Upper lobe of left lung (tissue), 6 donors: Measurements from ENCODE around the gene BRCA2. TPM values are rescaled to one million over a fixed set of nuclear protein-coding genes. Genes with fewer than 3 reads are reported as not detected.
A peak's percentile ranks its signal among the peaks of the same experiment; 100 is the strongest.

Experiments used
- ATAC-seq, 2 donors: fragments of 200-7000 bp; cut with Tn5 transposase; one replicate each; pipeline ENCODE4 v1.9.1; 2022; ENCODE audit warnings: mild to moderate bottlenecking in 2 of 2, moderate library complexity in 2 of 2; ENCODE audit not compliant: low FRiP score in 2 of 2
- DNase-seq, 2 donors: peaks; one replicate each; pipeline ENCODE4 v3.0.0-alpha.2; 2019 to 2020
- H3K27ac ChIP-seq, 4 donors: fragments of 200-600 bp; sonication (generic); one replicate each; pipeline ENCODE4 v1.5.1; 2016 to 2019
- H3K27me3 ChIP-seq, 4 donors: fragments of 200-600 bp; sonication (generic); one replicate each; pipeline ENCODE4 v1.5.1; 2017 to 2019
- H3K36me3 ChIP-seq, 4 donors: fragments of 200-600 bp; sonication (generic); one replicate each; pipeline ENCODE4 v1.5.1; 2016 to 2019
- H3K4me1 ChIP-seq, 4 donors: fragments of 200-600 bp; sonication (generic); one replicate each; pipeline ENCODE4 v1.5.1; 2018 to 2019
- H3K4me3 ChIP-seq, 4 donors: fragments of 200-600 bp; sonication (generic); one replicate each; pipeline ENCODE4 v1.5.1; 2017 to 2019; ENCODE audit warnings: mild to moderate bottlenecking in 2 of 4, moderate library complexity in 1 of 4
- H3K9me3 ChIP-seq, 4 donors: fragments of 200-600 bp; sonication (generic); one replicate each; pipeline ENCODE4 v1.5.1; 2018 to 2019
- CTCF ChIP-seq, 6 experiments: fragments of 450-650 bp in 4 of 6; fragments of 200-600 bp in 2 of 6; sonication (generic) in 2 of 6; IDR thresholded peaks; one replicate each; pipeline ENCODE4 v1.5.1; 2016 to 2019; ENCODE audit warnings: antibody characterized with exemption in 6 of 6
- EP300 ChIP-seq, 4 donors: sonication (generic); formaldehyde crosslinking; IDR thresholded peaks; one replicate each; pipeline ENCODE4 v1.5.1; 2017; ENCODE audit warnings: antibody characterized with exemption in 4 of 4, control low read depth in 2 of 4
- POLR2A ChIP-seq, 4 donors: fragments of 450-650 bp; IDR thresholded peaks; one replicate each; pipeline ENCODE4 v1.5.1; 2016 to 2017; ENCODE audit warnings: antibody characterized with exemption in 4 of 4, mild to moderate bottlenecking in 2 of 4
- POLR2AphosphoS5 ChIP-seq, 2 donors: sonication (generic); formaldehyde crosslinking; IDR thresholded peaks; one replicate each; pipeline ENCODE4 v1.5.1; 2017; ENCODE audit warnings: antibody characterized with exemption in 2 of 2
- WGBS, 2 donors: methylation state at CpG; one replicate each; pipeline ENCODE4 v1.1.5; 2017 to 2018; 5-methylcytosine and 5-hydroxymethylcytosine counted together
- total RNA-seq, 6 donors: library from RNA; depleted of rRNA in 4 of 6; stranded (reverse); fragments of >200 nt in 4 of 6; gene quantifications; one replicate each; pipeline versions ENCODE4 v1.1.0 to v1.2.1, GENCODE V29; 2016 to 2021
- donor health status: DM: no; HTN: no; CAD: no; lungs with moderate emphysema.
- donor health status: DM: no; HTN: yes; CAD: no; lungs with severe emphysema.

Gene BRCA2
- total RNA-seq, 6 donors from 2014 or later = 2.6 to 9.4 (median 3.8) TPM

DNA sequence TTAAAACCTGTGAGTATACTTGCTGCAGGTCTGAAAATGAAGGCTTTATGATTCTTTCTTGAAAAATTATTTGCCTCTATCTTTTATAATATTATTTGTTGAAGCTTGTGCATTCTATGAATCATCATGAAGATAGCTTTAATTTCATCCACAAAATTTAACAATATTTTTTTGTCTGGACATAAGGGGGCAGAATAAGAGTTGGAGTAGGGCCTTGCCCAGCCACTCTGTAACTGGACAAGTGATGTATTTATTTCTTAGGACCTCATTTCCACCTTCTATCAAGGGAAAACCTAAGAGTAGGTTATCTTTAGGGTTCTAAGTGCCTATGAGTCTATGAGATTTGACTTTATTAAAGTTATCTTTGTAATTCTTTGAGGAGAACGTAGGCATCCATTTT is 62.7 kb downstream of the BRCA2 start:
- WGBS, 2 donors = 92 to 95% methylated on average over 1 of the region's 1 CpG
- Histone ChIP-seq H3K27ac (no peak overlapping the region), H3K4me3 (no peak overlapping the region), H3K36me3 (no peaks in the 10 kb centered on the region), H3K4me1 (no peaks in the 10 kb centered on the region), H3K27me3 (no peaks in the 10 kb centered on the region), H3K9me3 (no peaks in the 10 kb centered on the region)
- TF ChIP-seq CTCF (IDR thresholded peaks at IDR 0.05) (no peak), POLR2AphosphoS5 (IDR thresholded peaks at IDR 0.05) (no peak), EP300 (IDR thresholded peaks at IDR 0.05) (no peak), POLR2A (IDR thresholded peaks at IDR 0.05) (no peak)
- no peak for DNase-seq
- no peak for ATAC-seq

DNA sequence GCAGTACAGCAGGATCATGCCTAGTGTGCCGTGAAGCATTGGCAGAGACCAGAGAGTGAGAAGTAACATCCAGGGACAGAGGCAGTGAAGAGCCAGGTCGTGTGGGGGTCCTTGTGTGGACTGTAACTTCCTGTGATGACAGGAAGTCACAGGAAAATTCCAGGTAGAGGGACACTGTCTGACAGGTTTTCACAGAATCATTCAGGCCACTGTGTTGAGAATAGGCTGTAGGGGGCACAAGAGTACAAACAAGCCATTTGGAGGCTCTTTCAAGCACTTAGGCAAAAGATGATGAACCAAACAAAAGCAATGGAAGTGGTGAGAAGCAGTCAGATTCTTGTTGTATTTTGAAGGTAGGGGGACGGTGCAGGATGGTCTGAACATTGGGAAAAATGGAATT is 66.2 kb downstream of the BRCA2 start:
- H3K27me3 ChIP-seq = no peaks in the 10 kb centered on the region
- H3K4me1 ChIP-seq = no peaks in the 10 kb centered on the region
- no peak overlapping the region for H3K27ac ChIP-seq
- peak in 1 of 6 experiments; percentile 26 for TF ChIP-seq CTCF (IDR thresholded peaks at IDR 0.05)
- no peak for TF ChIP-seq POLR2AphosphoS5 (IDR thresholded peaks at IDR 0.05)
- no peak for TF ChIP-seq EP300 (IDR thresholded peaks at IDR 0.05)
- no peak for TF ChIP-seq POLR2A (IDR thresholded peaks at IDR 0.05)
- H3K36me3 ChIP-seq = no peaks in the 10 kb centered on the region
- DNase-seq (no peak), ATAC-seq (peak in 1 of 2 donors; percentile 68)
- no peak overlapping the region for H3K4me3 ChIP-seq
- WGBS, 2 donors = 73 to 75% methylated on average over 3 of the region's 3 CpGs
- no peaks in the 10 kb centered on the region for H3K9me3 ChIP-seq

DNA sequence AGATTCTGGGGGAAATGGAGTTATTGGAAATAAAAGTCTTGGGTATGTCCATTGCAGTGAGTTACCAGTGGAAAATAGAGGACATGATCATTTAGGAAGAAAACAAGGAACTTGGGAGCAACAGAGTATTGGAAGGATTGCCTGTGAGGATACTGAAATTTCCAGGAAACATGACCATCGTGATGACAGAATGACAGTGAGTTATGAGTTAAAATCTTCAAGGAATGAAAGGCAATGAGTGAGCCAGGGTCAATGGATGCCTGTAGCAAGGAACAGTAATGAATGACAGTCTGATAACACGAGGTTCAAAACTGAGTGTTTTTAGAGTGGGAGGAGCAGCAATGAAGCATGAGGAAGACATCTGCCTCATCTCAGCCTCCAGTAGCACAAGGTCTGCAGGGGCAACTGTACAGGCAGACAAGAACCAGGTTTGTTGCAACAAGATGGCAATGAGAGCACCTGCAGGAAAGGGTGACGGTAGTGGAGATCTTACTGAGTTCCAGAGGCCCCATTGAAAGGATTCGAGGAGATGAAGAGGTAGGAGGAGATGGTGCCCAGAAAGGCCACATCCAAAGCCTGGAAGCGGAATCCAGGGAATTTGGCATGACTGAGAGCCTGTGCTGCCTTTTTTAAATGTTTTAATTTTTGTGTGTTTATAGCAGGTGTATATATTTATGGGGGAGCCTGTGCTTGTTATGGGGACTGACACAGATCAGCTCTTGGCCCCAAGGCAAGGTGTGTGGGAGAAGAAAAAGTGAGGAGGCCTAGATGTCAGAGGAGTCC is 68.7 kb downstream of the BRCA2 start:
- no peaks in the 10 kb centered on the region for H3K9me3 ChIP-seq
- H3K27ac ChIP-seq = no peak overlapping the region
- DNase-seq (no peak), ATAC-seq (no peak)
- no peaks in the 10 kb centered on the region for H3K36me3 ChIP-seq
- no peak overlapping the region for H3K4me3 ChIP-seq
- no peaks in the 10 kb centered on the region for H3K4me1 ChIP-seq
- H3K27me3 ChIP-seq = no peaks in the 10 kb centered on the region
- TF ChIP-seq POLR2AphosphoS5 (IDR thresholded peaks at IDR 0.05) (no peak), EP300 (IDR thresholded peaks at IDR 0.05) (no peak), POLR2A (IDR thresholded peaks at IDR 0.05) (no peak), CTCF (IDR thresholded peaks at IDR 0.05) (no peak)
- WGBS, 2 donors = 84 to 85% methylated on average over 5 of the region's 5 CpGs

DNA sequence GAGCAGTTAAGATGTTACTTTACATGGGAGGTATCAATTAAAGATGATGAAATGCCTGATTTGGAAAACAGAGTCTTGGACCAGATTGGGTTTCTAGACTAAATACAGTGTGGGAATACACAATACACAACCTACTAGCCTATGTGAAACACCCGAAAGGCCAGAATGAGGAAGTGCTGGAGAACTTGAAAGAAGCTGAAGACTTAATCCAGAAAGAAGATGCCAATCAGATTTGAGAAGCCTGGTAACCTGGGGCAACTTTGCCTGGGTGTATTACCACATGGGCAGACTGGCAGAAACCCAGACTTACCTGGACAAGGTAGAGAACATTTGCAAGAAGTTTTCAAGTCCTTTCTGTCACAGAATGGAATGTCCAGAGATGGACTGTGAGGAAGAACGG is 69.4 kb downstream of the BRCA2 start:
- ATAC-seq (no peak), DNase-seq (no peak)
- Histone ChIP-seq H3K36me3 (no peaks in the 10 kb centered on the region), H3K9me3 (no peaks in the 10 kb centered on the region), H3K27me3 (no peaks in the 10 kb centered on the region), H3K4me3 (no peak overlapping the region), H3K4me1 (no peaks in the 10 kb centered on the region), H3K27ac (no peak overlapping the region)
- TF ChIP-seq POLR2A (IDR thresholded peaks at IDR 0.05) = no peak
- no peak for TF ChIP-seq CTCF (IDR thresholded peaks at IDR 0.05)
- no peak for TF ChIP-seq EP300 (IDR thresholded peaks at IDR 0.05)
- TF ChIP-seq POLR2AphosphoS5 (IDR thresholded peaks at IDR 0.05) = no peak
- WGBS, 2 donors = 84 to 87% methylated on average over 2 of the region's 2 CpGs

DNA sequence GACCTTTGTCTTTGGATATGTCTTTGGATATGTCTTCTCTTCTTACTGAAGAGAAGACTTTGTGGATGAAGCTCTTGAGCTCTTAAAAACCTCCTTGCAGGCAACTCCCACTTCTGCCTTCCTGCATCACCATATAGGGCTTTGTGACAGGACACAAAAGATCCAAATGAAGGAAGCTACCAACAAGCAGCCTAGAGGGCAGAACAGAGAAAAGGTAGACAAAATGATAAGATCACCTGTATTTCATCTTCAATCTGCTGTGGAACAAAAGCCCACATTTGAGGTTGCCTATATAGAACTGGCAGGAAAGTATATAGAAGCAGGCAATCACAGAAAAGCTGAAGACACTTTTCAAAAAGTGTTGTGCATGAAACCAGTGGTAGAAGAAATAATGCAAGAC is 70.1 kb downstream of the BRCA2 start:
- TF ChIP-seq POLR2AphosphoS5 (IDR thresholded peaks at IDR 0.05) = no peak
- no peak for TF ChIP-seq POLR2A (IDR thresholded peaks at IDR 0.05)
- TF ChIP-seq CTCF (IDR thresholded peaks at IDR 0.05) = no peak
- no peak for TF ChIP-seq EP300 (IDR thresholded peaks at IDR 0.05)
- no peak overlapping the region for H3K27ac ChIP-seq
- no peaks in the 10 kb centered on the region for H3K4me1 ChIP-seq
- DNase-seq (no peak), ATAC-seq (no peak)
- no peaks in the 10 kb centered on the region for H3K27me3 ChIP-seq
- no peak overlapping the region for H3K4me3 ChIP-seq
- no peaks in the 10 kb centered on the region for H3K9me3 ChIP-seq
- no peaks in the 10 kb centered on the region for H3K36me3 ChIP-seq
